ENCODE measurements around the gene PNPLA7.
"Not testable (repeated sequence)": the region's sequence is repeated elsewhere in the genome, so short reads cannot be mapped to it uniquely, and the experiment has no call there.

DNA sequence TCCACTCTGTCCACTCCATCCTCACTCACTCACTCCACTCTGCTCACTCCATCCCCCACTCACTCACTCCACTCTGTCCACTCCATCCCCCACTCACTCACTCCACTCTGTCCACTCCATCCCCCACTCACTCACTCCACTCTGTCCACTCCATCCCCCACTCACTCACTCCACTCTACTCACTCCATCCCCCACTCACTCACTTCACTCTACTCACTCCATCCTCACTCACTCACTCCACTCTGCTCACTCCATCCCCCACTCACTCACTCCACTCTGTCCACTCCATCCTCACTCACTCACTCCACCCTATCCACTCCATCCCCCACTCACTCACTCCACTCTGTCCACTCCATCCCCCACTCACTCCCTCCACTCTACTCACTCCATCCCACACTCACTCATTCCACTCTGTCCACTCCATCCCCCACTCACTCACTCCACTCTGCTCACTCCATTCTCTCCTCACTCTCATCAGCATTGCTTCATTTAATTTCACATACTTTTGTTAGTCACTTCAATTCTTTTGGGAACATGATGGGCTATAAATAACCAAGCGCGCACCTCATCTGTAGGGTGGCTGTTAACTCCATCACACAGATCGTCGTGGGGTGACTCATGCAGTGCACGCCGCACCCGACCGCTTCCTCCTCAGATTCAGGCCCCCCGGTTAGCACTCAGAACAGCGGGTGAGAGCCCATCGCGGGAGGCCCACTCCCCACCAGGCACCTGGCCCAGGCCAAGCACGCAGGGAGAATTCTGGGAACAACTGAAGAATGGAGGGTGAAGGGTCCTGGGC is 31.3 kb downstream of the PNPLA7 start:
- not testable (repeated sequence) for TF ChIP-seq POLR2A (IDR thresholded peaks at IDR 0.05)
- TF ChIP-seq, protein P1, sequence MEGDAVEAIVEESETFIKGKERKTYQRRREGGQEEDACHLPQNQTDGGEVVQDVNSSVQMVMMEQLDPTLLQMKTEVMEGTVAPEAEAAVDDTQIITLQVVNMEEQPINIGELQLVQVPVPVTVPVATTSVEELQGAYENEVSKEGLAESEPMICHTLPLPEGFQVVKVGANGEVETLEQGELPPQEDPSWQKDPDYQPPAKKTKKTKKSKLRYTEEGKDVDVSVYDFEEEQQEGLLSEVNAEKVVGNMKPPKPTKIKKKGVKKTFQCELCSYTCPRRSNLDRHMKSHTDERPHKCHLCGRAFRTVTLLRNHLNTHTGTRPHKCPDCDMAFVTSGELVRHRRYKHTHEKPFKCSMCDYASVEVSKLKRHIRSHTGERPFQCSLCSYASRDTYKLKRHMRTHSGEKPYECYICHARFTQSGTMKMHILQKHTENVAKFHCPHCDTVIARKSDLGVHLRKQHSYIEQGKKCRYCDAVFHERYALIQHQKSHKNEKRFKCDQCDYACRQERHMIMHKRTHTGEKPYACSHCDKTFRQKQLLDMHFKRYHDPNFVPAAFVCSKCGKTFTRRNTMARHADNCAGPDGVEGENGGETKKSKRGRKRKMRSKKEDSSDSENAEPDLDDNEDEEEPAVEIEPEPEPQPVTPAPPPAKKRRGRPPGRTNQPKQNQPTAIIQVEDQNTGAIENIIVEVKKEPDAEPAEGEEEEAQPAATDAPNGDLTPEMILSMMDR (IDR thresholded peaks at IDR 0.05), result not testable (repeated sequence)

All from suprapubic skin (tissue), 3 donors.